Keratinocyte (primary cell): ENCODE results near the gene FAM186B. TPM values are rescaled to one million over a fixed set of nuclear protein-coding genes. Genes with fewer than 3 reads are reported as not detected.

Experiments used
- DNase-seq: peaks from one replicate; pipeline ENCODE4 v3.0.0-alpha.2; 2011; ENCODE audit warnings: low read depth, missing footprints, low spot score
- FAIRE-seq: peaks from 2 replicates; lab custom pipeline; 2011; peaks lifted over from hg19 to GRCh38; lab: Jason Lieb, UNC
- H2AFZ ChIP-seq: 2 replicates; pipeline ENCODE4 v1.6.0; 2012; ENCODE audit warnings: low read length, control low read depth, inconsistent platforms; ENCODE audit not compliant: control insufficient read depth
- H3K27ac ChIP-seq: 2 replicates; pipeline ENCODE4 v1.5.1; 2011; ENCODE audit warnings: low read length; ENCODE audit not compliant: control insufficient read depth, insufficient read depth
- H3K27me3 ChIP-seq: 3 replicates; pipeline ENCODE4 v1.6.0; 2011; ENCODE audit warnings: low read length; ENCODE audit not compliant: control insufficient read depth, insufficient read depth; ENCODE audit errors: extremely low read depth
- H3K36me3 ChIP-seq, 2 experiments: 2 replicates in 1 of 2; 3 replicates in 1 of 2; pipeline ENCODE4 v1.5.1; 2011; ENCODE audit warnings: low read length in 2 of 2, mild to moderate bottlenecking in 1 of 2; ENCODE audit not compliant: control insufficient read depth in 2 of 2, insufficient read depth in 2 of 2; ENCODE audit errors: extremely low read depth in 1 of 2
- H3K4me1 ChIP-seq: 3 replicates; pipeline ENCODE4 v1.5.1; 2011; ENCODE audit warnings: low read length; ENCODE audit not compliant: control insufficient read depth, insufficient read depth; ENCODE audit errors: extremely low read depth
- H3K4me2 ChIP-seq: 3 replicates; pipeline ENCODE4 v1.6.0; 2011; ENCODE audit warnings: low read depth, low read length; ENCODE audit not compliant: control insufficient read depth, insufficient read depth; ENCODE audit errors: extremely low read depth
- H3K4me3 ChIP-seq, 3 experiments: fragments of 200-600 bp in 1 of 3; sonication (generic) in 1 of 3; 2 replicates in 2 of 3; 3 replicates in 1 of 3; pipeline ENCODE4 v1.5.1; 2011 to 2016; ENCODE audit warnings: low read length in 3 of 3, mild to moderate bottlenecking in 3 of 3, control low read depth in 2 of 3, inconsistent platforms in 1 of 3, low read depth in 1 of 3, mixed read lengths in 1 of 3, mixed run types in 1 of 3, moderate library complexity in 1 of 3; ENCODE audit not compliant: control insufficient read depth in 2 of 3, insufficient read depth in 2 of 3; ENCODE audit errors: extremely low read depth in 1 of 3
- H3K79me2 ChIP-seq: 2 replicates; pipeline ENCODE4 v1.6.0; 2012; ENCODE audit warnings: low read length; ENCODE audit not compliant: control insufficient read depth, insufficient read depth
- H3K9ac ChIP-seq: 3 replicates; pipeline ENCODE4 v1.6.0; 2011; ENCODE audit warnings: low read length; ENCODE audit not compliant: control insufficient read depth, insufficient read depth; ENCODE audit errors: extremely low read depth
- H3K9me1 ChIP-seq: 3 replicates; pipeline ENCODE4 v1.6.0; 2011; ENCODE audit warnings: low read length; ENCODE audit not compliant: control insufficient read depth, insufficient read depth; ENCODE audit errors: extremely low read depth
- H3K9me3 ChIP-seq: 2 replicates; pipeline ENCODE4 v1.5.1; 2012; ENCODE audit warnings: low read depth, low read length; ENCODE audit not compliant: control insufficient read depth
- H4K20me1 ChIP-seq: 3 replicates; pipeline ENCODE4 v1.6.0; 2011; ENCODE audit warnings: low read length; ENCODE audit not compliant: control insufficient read depth, insufficient read depth; ENCODE audit errors: extremely low read depth
- CTCF ChIP-seq, 3 experiments: IDR thresholded peaks in 1 of 3; conservative IDR thresholded peaks in 1 of 3; optimal IDR thresholded peaks in 1 of 3; 2 replicates in 2 of 3; 3 replicates in 1 of 3; pipeline versions ENCODE3 to v1.5.1; 2011; ENCODE audit warnings: low read length in 3 of 3, mild to moderate bottlenecking in 3 of 3, moderate library complexity in 2 of 3, control low read depth in 1 of 3, inconsistent platforms in 1 of 3; ENCODE audit not compliant: insufficient read depth in 2 of 3; ENCODE audit errors: extremely low read depth in 1 of 3
- EZH2 ChIP-seq: IDR thresholded peaks from one replicate; pipeline ENCODE4 v1.6.1; 2012; ENCODE audit warnings: inconsistent platforms, mild to moderate bottlenecking, low read length, moderate library complexity
- dilution Hi-C: fragments of 300-500 bp; cut with MboI; formaldehyde crosslinking; loops from one replicate; pipeline ENCODE4 v1.7.0; 2020; ENCODE audit warnings: low sequenced_read_pairs; ENCODE audit not compliant: extremely low pct_ligation_motif_present
- polyA plus RNA-seq, 5 experiments: library from polyadenylated mRNA; depleted of rRNA in 3 of 5; stranded (reverse) in 3 of 5; stranded (forward) in 1 of 5; unstranded in 1 of 5; fragments of >200 nt; gene quantifications; 1 replicate in 1 of 5; 2 replicates in 3 of 5; 3 replicates in 1 of 5; pipeline versions ENCODE4 v1.2.1 to v1.2.3, GENCODE V29; 2011 to 2012; ENCODE audit warnings: missing spikeins in 2 of 5, low read depth in 1 of 5, low replicate concordance in 1 of 5

Gene FAM186B
- polyA plus RNA-seq, 1 donor (not counting 4 experiments of a cell fraction or from before 2014, with no cell fraction given) = 0.13 TPM

GRCh38 chr12:49624921-49625577, 19.6 kb upstream of the FAM186B start:
- Histone ChIP-seq H3K9me3 (no peaks in the 10 kb centered on the region), H3K4me1 (peaks cover 58% of the 10 kb centered on the region), H3K4me2 (peak overlapping the region; percentile 82), H3K27me3 (no peaks in the 10 kb centered on the region), H3K36me3 (no peaks in the 10 kb centered on the region), H3K9ac (no peak overlapping the region), H4K20me1 (no peaks in the 10 kb centered on the region), H3K79me2 (peaks cover 2% of the 10 kb centered on the region), H2AFZ (peak overlapping the region; percentile 38), H3K9me1 (peaks cover 7% of the 10 kb centered on the region), H3K4me3 (peak overlapping the region in 1 of 3 experiments; percentile 67), H3K27ac (peak overlapping the region; percentile 65)
- TF ChIP-seq EZH2 (no peak), CTCF (optimal IDR thresholded peaks at IDR 0.05 in 1 of 3, IDR thresholded peaks at IDR 0.05 in 1 of 3, conservative IDR thresholded peaks at IDR 0.05 in 1 of 3; ENCODE audit: extremely low read depth in 1 of 3, insufficient read depth in 2 of 3, low read length in 3 of 3) (no peak)
- no peak for DNase-seq
- FAIRE-seq = peak; percentile 74
- dilution Hi-C loops = no loop called here

- H3K4me1 ChIP-seq = peaks cover 64% of the 10 kb centered on the region
- dilution Hi-C loops = no loop called here
- peak within 1 kb of the TSS; percentile 96 for H3K4me2 ChIP-seq
- TF ChIP-seq CTCF (optimal IDR thresholded peaks at IDR 0.05 in 1 of 3, IDR thresholded peaks at IDR 0.05 in 1 of 3, conservative IDR thresholded peaks at IDR 0.05 in 1 of 3; ENCODE audit: extremely low read depth in 1 of 3, insufficient read depth in 2 of 3, low read length in 3 of 3) = peak in 2 of 3 experiments; percentile 38 to 57
- TF ChIP-seq EZH2 = no peak
- H3K9me1 ChIP-seq = peaks cover 7% of the 10 kb centered on the region
- peak within 1 kb of the TSS; percentile 79 for H3K9ac ChIP-seq
- H3K9me3 ChIP-seq = no peaks in the 10 kb centered on the region
- no peak for DNase-seq
- H3K4me3 ChIP-seq = peak within 1 kb of the TSS; percentile 35 to 74 (median 65)
- peak within 1 kb of the TSS; percentile 80 for H3K27ac ChIP-seq
- FAIRE-seq = no peak
- no peaks in the 10 kb centered on the region for H3K79me2 ChIP-seq
- peak within 1 kb of the TSS; percentile 43 for H2AFZ ChIP-seq
- no peaks in the 10 kb centered on the region for H4K20me1 ChIP-seq
- H3K27me3 ChIP-seq = no peaks in the 10 kb centered on the region
- no peaks in the 10 kb centered on the region for H3K36me3 ChIP-seq
Measured at GRCh38 chr12:49623142-49623904, 17.9 kb upstream of the FAM186B start, which contains the start of gene PRPF40B. PRPF40B (plus strand) TSS chr12:49623561; CDS start chr12:49623591, 30 bp downstream.
